Measurements from ENCODE around the gene TEKT5. TPM values are rescaled to one million over a fixed set of nuclear protein-coding genes. Genes with fewer than 3 reads are reported as not detected.

Gene TEKT5
- total and polyA plus RNA-seq, 4 donors, result 0.13 to 0.92 TPM; not detected in 2

DNA sequence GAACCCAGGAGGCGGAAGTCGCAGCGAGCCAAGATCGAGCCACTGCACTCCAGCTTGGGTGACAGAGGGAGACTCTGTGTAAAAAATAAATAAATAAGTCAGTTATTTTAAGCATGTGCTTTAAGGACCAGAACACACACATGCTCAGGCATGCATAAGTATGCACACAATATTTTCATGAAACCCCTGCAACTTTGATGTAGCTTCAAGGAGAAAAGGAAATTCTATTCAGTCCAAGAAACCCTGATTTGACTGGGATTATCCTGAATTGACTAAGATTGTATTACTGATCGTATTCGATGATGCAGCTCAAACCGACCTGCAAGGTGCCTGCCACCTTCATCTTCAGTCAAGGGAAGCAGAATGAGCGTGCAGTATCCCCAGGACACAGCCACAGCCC is 841 bp downstream of the TEKT5 start:
- no peak for DNase-seq (ENCODE audit: low spot score)
- Histone ChIP-seq H3K4me3 (ENCODE audit: low read depth in 1 of 3, low read length in 3 of 3) (no peak overlapping the region), H3K27ac (ENCODE audit: low read depth in 1 of 2, low read length in 2 of 2) (no peak overlapping the region), H3K9me3 (ENCODE audit: control insufficient read depth in 4 of 4, low read length in 3 of 4) (no peaks in the 10 kb centered on the region), H3K9ac (ENCODE audit: low read depth in 1 of 2, low read length in 2 of 2) (no peak overlapping the region), H3K4me1 (ENCODE audit: control insufficient read depth in 4 of 4, insufficient read depth in 4 of 4, low read length in 3 of 4) (no peaks in the 10 kb centered on the region), H3K36me3 (ENCODE audit: control insufficient read depth in 4 of 4, insufficient read depth in 3 of 4, low read depth in 1 of 4, low read length in 3 of 4) (no peaks in the 10 kb centered on the region), H3K27me3 (ENCODE audit: control insufficient read depth in 4 of 4, insufficient read depth in 4 of 4, low read length in 3 of 4) (no peaks in the 10 kb centered on the region)
- TF ChIP-seq ATF3 (IDR thresholded peaks at IDR 0.05) (no peak), FOXA1 (IDR thresholded peaks at IDR 0.05) (no peak), GABPA (IDR thresholded peaks at IDR 0.05 in 1 of 2, conservative IDR thresholded peaks at IDR 0.05 in 1 of 2) (no peak), HNF4G (IDR thresholded peaks at IDR 0.05) (no peak), REST (IDR thresholded peaks at IDR 0.05) (no peak), RAD21 (IDR thresholded peaks at IDR 0.05) (no peak), YY1 (IDR thresholded peaks at IDR 0.05) (no peak), TAF1 (conservative IDR thresholded peaks at IDR 0.05) (no peak), SP1 (IDR thresholded peaks at IDR 0.05) (no peak), RXRA (IDR thresholded peaks at IDR 0.05) (no peak), FOXA2 (IDR thresholded peaks at IDR 0.05) (no peak), NR2F2 (IDR thresholded peaks at IDR 0.05) (no peak), EGR1 (IDR thresholded peaks at IDR 0.05; ENCODE audit: low read depth in 2 of 2) (no peak)
- TF ChIP-seq, protein P1, sequence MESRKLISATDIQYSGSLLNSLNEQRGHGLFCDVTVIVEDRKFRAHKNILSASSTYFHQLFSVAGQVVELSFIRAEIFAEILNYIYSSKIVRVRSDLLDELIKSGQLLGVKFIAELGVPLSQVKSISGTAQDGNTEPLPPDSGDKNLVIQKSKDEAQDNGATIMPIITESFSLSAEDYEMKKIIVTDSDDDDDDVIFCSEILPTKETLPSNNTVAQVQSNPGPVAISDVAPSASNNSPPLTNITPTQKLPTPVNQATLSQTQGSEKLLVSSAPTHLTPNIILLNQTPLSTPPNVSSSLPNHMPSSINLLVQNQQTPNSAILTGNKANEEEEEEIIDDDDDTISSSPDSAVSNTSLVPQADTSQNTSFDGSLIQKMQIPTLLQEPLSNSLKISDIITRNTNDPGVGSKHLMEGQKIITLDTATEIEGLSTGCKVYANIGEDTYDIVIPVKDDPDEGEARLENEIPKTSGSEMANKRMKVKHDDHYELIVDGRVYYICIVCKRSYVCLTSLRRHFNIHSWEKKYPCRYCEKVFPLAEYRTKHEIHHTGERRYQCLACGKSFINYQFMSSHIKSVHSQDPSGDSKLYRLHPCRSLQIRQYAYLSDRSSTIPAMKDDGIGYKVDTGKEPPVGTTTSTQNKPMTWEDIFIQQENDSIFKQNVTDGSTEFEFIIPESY (IDR thresholded peaks at IDR 0.05), result no peak
- TF ChIP-seq, protein P2, sequence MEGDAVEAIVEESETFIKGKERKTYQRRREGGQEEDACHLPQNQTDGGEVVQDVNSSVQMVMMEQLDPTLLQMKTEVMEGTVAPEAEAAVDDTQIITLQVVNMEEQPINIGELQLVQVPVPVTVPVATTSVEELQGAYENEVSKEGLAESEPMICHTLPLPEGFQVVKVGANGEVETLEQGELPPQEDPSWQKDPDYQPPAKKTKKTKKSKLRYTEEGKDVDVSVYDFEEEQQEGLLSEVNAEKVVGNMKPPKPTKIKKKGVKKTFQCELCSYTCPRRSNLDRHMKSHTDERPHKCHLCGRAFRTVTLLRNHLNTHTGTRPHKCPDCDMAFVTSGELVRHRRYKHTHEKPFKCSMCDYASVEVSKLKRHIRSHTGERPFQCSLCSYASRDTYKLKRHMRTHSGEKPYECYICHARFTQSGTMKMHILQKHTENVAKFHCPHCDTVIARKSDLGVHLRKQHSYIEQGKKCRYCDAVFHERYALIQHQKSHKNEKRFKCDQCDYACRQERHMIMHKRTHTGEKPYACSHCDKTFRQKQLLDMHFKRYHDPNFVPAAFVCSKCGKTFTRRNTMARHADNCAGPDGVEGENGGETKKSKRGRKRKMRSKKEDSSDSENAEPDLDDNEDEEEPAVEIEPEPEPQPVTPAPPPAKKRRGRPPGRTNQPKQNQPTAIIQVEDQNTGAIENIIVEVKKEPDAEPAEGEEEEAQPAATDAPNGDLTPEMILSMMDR (IDR thresholded peaks at IDR 0.05; ENCODE audit: low read depth, low read length, missing input control), result no peak
- WGBS, result 95% methylated on average over 8 of the region's 8 CpGs

DNA sequence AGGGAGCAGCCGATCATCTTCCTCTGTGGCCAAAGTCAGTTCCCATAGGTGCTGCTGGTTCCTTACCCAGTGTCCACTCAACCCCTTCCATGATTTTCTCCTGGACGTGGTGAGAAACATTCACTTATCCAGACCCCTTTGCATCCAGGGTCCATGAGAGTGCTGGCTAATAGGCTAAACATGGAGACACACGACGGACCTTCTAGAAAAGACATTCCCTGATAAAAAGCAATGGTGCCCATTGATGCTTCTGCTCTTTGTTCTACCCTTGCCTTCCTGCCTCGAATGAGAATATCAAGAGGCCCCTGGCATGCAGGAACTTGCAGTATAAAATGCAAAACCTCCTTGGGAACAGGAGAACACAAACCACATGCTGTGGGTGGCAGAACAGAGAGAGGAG is 2.3 kb downstream of the TEKT5 start:
- no peaks in the 10 kb centered on the region for H3K36me3 ChIP-seq (ENCODE audit: control insufficient read depth in 4 of 4, insufficient read depth in 3 of 4, low read depth in 1 of 4, low read length in 3 of 4)
- WGBS, result 88% methylated on average over 5 of the region's 5 CpGs
- no peaks in the 10 kb centered on the region for H3K4me1 ChIP-seq (ENCODE audit: control insufficient read depth in 4 of 4, insufficient read depth in 4 of 4, low read length in 3 of 4)
- no peaks in the 10 kb centered on the region for H3K27me3 ChIP-seq (ENCODE audit: control insufficient read depth in 4 of 4, insufficient read depth in 4 of 4, low read length in 3 of 4)
- no peak overlapping the region for H3K4me3 ChIP-seq (ENCODE audit: low read depth in 1 of 3, low read length in 3 of 3)
- H3K9ac ChIP-seq (ENCODE audit: low read depth in 1 of 2, low read length in 2 of 2), result no peak overlapping the region
- TF ChIP-seq HNF4A (conservative IDR thresholded peaks at IDR 0.05), result no peak
- no peak for TF ChIP-seq NR2F2 (IDR thresholded peaks at IDR 0.05)
- TF ChIP-seq EGR1 (IDR thresholded peaks at IDR 0.05; ENCODE audit: low read depth in 2 of 2), result no peak
- no peak for TF ChIP-seq FOXA2 (IDR thresholded peaks at IDR 0.05)
- no peak for TF ChIP-seq YY1 (IDR thresholded peaks at IDR 0.05)
- TF ChIP-seq, protein P3, sequence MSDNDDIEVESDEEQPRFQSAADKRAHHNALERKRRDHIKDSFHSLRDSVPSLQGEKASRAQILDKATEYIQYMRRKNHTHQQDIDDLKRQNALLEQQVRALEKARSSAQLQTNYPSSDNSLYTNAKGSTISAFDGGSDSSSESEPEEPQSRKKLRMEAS (IDR thresholded peaks at IDR 0.05), result no peak
- TF ChIP-seq HNF4G (IDR thresholded peaks at IDR 0.05), result no peak
- TF ChIP-seq FOXA1 (IDR thresholded peaks at IDR 0.05), result no peak
- no peak for TF ChIP-seq GABPA (IDR thresholded peaks at IDR 0.05 in 1 of 2, conservative IDR thresholded peaks at IDR 0.05 in 1 of 2)
- TF ChIP-seq ATF3 (IDR thresholded peaks at IDR 0.05), result no peak
- TF ChIP-seq, protein P1 (IDR thresholded peaks at IDR 0.05), result no peak
- TF ChIP-seq JUND (IDR thresholded peaks at IDR 0.05), result no peak
- no peak for TF ChIP-seq RXRA (IDR thresholded peaks at IDR 0.05)
- no peak for TF ChIP-seq TAF1 (conservative IDR thresholded peaks at IDR 0.05)
- H3K27ac ChIP-seq (ENCODE audit: low read depth in 1 of 2, low read length in 2 of 2), result no peak overlapping the region
- no peak for DNase-seq (ENCODE audit: low spot score)
- no peaks in the 10 kb centered on the region for H3K9me3 ChIP-seq (ENCODE audit: control insufficient read depth in 4 of 4, low read length in 3 of 4)

Measured in liver (tissue), 9 donors.